ENCODE measurements around the gene FXYD6. TPM values are rescaled to one million over a fixed set of nuclear protein-coding genes. Genes with fewer than 3 reads are reported as not detected.
A peak's percentile ranks its signal among the peaks of the same experiment; 100 is the strongest.

The FXYD6 gene
- total RNA-seq, 1 donor from 2014 or later = not detected

GRCh38 chr11:117923275-117923674 lies 46.8 kb upstream of the FXYD6 start:
- no peaks in the 10 kb centered on the region for H3K9me3 Mint-ChIP-seq
- intact Hi-C loops (cut with micrococcal nuclease) = no loop called here
- POLR2A ChIA-PET = interaction anchor here (1.1 kb wide), 1 partner anchor 84 kb away, joined by 4 read pairs; no protein-coding TSS in a partner anchor

GRCh38 chr11:117921893-117922292 lies 45.4 kb upstream of the FXYD6 start:
- Mint-ChIP-seq H3K9me3 (no peaks in the 10 kb centered on the region), H3K27ac (no peak overlapping the region), H3K4me3 (no peak overlapping the region), H3K36me3 (ENCODE audit: low read depth) (no peaks in the 10 kb centered on the region), H3K4me1 (peaks cover 16% of the 10 kb centered on the region), H3K27me3 (no peaks in the 10 kb centered on the region)
- no peak for DNase-seq
- no peak for ATAC-seq (ENCODE audit: low read depth)
- ChIA-PET POLR2A (no interaction called here), CTCF (interaction anchor here (1.6 kb wide), 1 partner anchor 23 kb away, joined by 4 read pairs; no protein-coding TSS in a partner anchor)
- TF ChIP-seq, protein P1, sequence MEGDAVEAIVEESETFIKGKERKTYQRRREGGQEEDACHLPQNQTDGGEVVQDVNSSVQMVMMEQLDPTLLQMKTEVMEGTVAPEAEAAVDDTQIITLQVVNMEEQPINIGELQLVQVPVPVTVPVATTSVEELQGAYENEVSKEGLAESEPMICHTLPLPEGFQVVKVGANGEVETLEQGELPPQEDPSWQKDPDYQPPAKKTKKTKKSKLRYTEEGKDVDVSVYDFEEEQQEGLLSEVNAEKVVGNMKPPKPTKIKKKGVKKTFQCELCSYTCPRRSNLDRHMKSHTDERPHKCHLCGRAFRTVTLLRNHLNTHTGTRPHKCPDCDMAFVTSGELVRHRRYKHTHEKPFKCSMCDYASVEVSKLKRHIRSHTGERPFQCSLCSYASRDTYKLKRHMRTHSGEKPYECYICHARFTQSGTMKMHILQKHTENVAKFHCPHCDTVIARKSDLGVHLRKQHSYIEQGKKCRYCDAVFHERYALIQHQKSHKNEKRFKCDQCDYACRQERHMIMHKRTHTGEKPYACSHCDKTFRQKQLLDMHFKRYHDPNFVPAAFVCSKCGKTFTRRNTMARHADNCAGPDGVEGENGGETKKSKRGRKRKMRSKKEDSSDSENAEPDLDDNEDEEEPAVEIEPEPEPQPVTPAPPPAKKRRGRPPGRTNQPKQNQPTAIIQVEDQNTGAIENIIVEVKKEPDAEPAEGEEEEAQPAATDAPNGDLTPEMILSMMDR (IDR thresholded peaks at IDR 0.05) = no peak
- intact Hi-C loops (cut with micrococcal nuclease) = no loop called here

More at GRCh38 chr11:117923275-117923674, 46.8 kb upstream of the FXYD6 start:
- TF ChIP-seq, protein P1 (IDR thresholded peaks at IDR 0.05) = no peak
- Mint-ChIP-seq H3K27ac (no peak overlapping the region), H3K27me3 (no peaks in the 10 kb centered on the region), H3K4me1 (peaks cover 16% of the 10 kb centered on the region), H3K36me3 (ENCODE audit: low read depth) (no peaks in the 10 kb centered on the region), H3K4me3 (no peak overlapping the region)
- ATAC-seq (ENCODE audit: low read depth) (no peak), DNase-seq (no peak)
- CTCF ChIA-PET = interaction anchor here (2.1 kb wide), 1 partner anchor 23 kb away, joined by 6 read pairs; no protein-coding TSS in a partner anchor

GRCh38 chr11:117921456-117921855 lies 45.0 kb upstream of the FXYD6 start:
- Mint-ChIP-seq H3K4me3 (no peak overlapping the region), H3K4me1 (peaks cover 16% of the 10 kb centered on the region), H3K36me3 (ENCODE audit: low read depth) (no peaks in the 10 kb centered on the region), H3K9me3 (no peaks in the 10 kb centered on the region), H3K27ac (no peak overlapping the region), H3K27me3 (no peaks in the 10 kb centered on the region)
- ChIA-PET CTCF (interaction anchor here (0.8 to 1.6 kb wide), 2 partner anchors 23 to 26 kb away, joined by 3 to 4 read pairs; no protein-coding TSS in a partner anchor), POLR2A (no interaction called here)
- DNase-seq (no peak), ATAC-seq (ENCODE audit: low read depth) (no peak)
- TF ChIP-seq, protein P1 (IDR thresholded peaks at IDR 0.05) = no peak
- intact Hi-C loops (cut with micrococcal nuclease) = no loop called here

DNA sequence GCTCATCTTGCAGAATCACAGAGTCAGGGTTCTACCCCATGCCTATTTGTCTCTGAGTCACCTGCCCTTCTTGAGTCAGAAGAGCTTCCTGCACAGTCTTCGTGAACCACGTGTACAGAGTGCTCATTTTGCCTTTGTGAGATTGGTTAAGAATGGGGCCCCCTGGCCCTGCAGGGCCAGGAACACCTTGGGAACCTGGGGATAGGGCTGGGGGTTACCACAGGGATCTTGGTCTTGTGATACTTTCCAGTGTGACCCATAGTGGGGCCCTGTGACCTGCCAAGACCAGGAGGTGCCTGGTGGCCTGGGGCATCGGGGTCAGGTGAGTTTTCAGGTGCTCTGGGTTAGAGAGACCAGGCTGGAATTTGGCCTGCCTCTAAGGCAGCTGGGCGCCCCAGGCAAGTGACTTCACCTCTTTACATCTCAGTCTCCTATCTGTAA lies 43.3 kb upstream of the FXYD6 start:
- Mint-ChIP-seq H3K9me3 (no peaks in the 10 kb centered on the region), H3K27me3 (no peaks in the 10 kb centered on the region), H3K4me3 (peak overlapping the region; percentile 24), H3K36me3 (ENCODE audit: low read depth) (no peaks in the 10 kb centered on the region), H3K4me1 (peaks cover 16% of the 10 kb centered on the region), H3K27ac (peak overlapping the region; percentile 84)
- intact Hi-C loops (cut with micrococcal nuclease) = loop anchor here (2.0 kb wide), 2 partner anchors 19 to 31 kb away; no protein-coding TSS in a partner anchor
- ChIA-PET CTCF (interaction anchor here (1.0 to 2.3 kb wide), 4 partner anchors 27 to 133 kb away, joined by 3 to 10 read pairs (median 5); no protein-coding TSS in a partner anchor), POLR2A (interaction anchor here (0.6 to 1.4 kb wide), 8 partner anchors 13 to 730 kb away, joined by 3 to 7 read pairs (median 4); no protein-coding TSS in a partner anchor)
- no peak for DNase-seq
- ATAC-seq (ENCODE audit: low read depth) = peak; percentile 86
- TF ChIP-seq, protein P1 (IDR thresholded peaks at IDR 0.05) = no peak

DNA sequence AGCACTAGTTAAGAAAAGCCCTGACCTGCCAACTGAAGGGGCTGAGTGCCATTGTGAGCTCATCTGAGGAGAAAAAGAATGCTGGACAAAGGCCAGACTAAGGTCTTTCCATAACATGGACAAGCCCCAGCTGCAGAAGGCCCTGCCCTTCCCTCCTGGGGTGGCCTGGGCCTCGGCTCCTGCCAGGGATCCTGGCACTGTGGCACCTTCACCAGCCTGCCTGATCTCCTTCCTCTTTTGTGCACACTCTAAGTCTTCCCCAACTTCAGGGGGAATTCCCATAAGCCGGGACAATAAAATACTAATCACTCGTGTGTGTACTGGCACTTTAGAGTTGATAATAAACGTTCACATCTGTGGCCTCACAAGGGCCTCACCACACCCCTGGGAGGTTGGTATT lies 42.9 kb upstream of the FXYD6 start:
- Mint-ChIP-seq H3K27me3 (no peaks in the 10 kb centered on the region), H3K4me1 (peaks cover 16% of the 10 kb centered on the region), H3K4me3 (peak overlapping the region; percentile 24), H3K27ac (peak overlapping the region; percentile 84), H3K36me3 (ENCODE audit: low read depth) (no peaks in the 10 kb centered on the region), H3K9me3 (no peaks in the 10 kb centered on the region)
- intact Hi-C loops (cut with micrococcal nuclease) = loop anchor here (2.0 kb wide), 2 partner anchors 19 to 31 kb away; no protein-coding TSS in a partner anchor
- ChIA-PET CTCF (interaction anchor here (1.0 to 2.3 kb wide), 4 partner anchors 27 to 133 kb away, joined by 3 to 10 read pairs (median 5); no protein-coding TSS in a partner anchor), POLR2A (interaction anchor here (0.6 to 1.4 kb wide), 8 partner anchors 12 to 730 kb away, joined by 3 to 7 read pairs (median 4); no protein-coding TSS in a partner anchor)
- DNase-seq (no peak), ATAC-seq (ENCODE audit: low read depth) (peak; percentile 88)
- TF ChIP-seq, protein P1 (IDR thresholded peaks at IDR 0.05) = no peak
